CD4-positive, alpha-beta memory T cell (primary cell): Measurements from ENCODE around the gene ECE1. TPM values are rescaled to one million over a fixed set of nuclear protein-coding genes. Genes with fewer than 3 reads are reported as not detected.
"Not testable (repeated sequence)": the region's sequence is repeated elsewhere in the genome, so short reads cannot be mapped to it uniquely, and the experiment has no call there.

Experiments used
- CTCF ChIA-PET: fragments of 350-600 bp; sonication (Branson Sonifier 250); formaldehyde crosslinking; loops from one replicate; lab custom pipeline; 2021; ENCODE audit warnings: inconsistent platforms; ENCODE audit not compliant: partially characterized antibody; lab: Charles Lee
- POLR2A ChIA-PET: fragments of 350-600 bp; sonication (Branson Sonifier 250); formaldehyde crosslinking; loops from one replicate; lab custom pipeline; 2021; ENCODE audit not compliant: partially characterized antibody; lab: Charles Lee
- DNase-seq, 5 donors: peaks; one replicate each; pipeline versions ENCODE4 v3.0.0 to v3.0.0-alpha.2; 2020 to 2022; ENCODE audit warnings: mixed read lengths in 1 of 5
- H3K27ac ChIP-seq: one replicate; pipeline ENCODE4 v1.7.0; 2013; ENCODE audit warnings: low read depth, low read length
- H3K27me3 ChIP-seq: 2 replicates; pipeline ENCODE4 v1.7.0; 2013; ENCODE audit warnings: mild to moderate bottlenecking, low read length, moderate library complexity; ENCODE audit not compliant: insufficient read depth
- H3K36me3 ChIP-seq: 2 replicates; pipeline ENCODE4 v1.7.0; 2013; ENCODE audit warnings: mild to moderate bottlenecking, low read length, moderate library complexity; ENCODE audit not compliant: insufficient read depth
- H3K4me1 ChIP-seq: 2 replicates; pipeline ENCODE4 v1.7.0; 2013; ENCODE audit warnings: mild to moderate bottlenecking, low read length, moderate library complexity; ENCODE audit not compliant: insufficient read depth
- H3K4me3 ChIP-seq, 2 donors: one replicate each; pipeline ENCODE4 v1.7.0; 2013; ENCODE audit warnings: low read length in 2 of 2, mild to moderate bottlenecking in 1 of 2
- H3K9me3 ChIP-seq, 2 donors: one replicate each; pipeline ENCODE4 v1.7.0; 2013; ENCODE audit warnings: low read length in 2 of 2, control low read depth in 1 of 2; ENCODE audit not compliant: control insufficient read depth in 1 of 2
- H3K27ac Mint-ChIP-seq, 7 donors: one replicate each; pipeline ENCODE4 v1.8.0; 2020 to 2021; ENCODE audit warnings: mixed read lengths in 7 of 7, mild to moderate bottlenecking in 6 of 7, inconsistent platforms in 3 of 7, moderate library complexity in 3 of 7
- H3K27me3 Mint-ChIP-seq, 2 donors: one replicate each; pipeline ENCODE4 v1.8.0; 2020 to 2021; ENCODE audit warnings: mixed read lengths in 2 of 2
- H3K36me3 Mint-ChIP-seq, 2 donors: one replicate each; pipeline ENCODE4 v1.8.0; 2020 to 2021; ENCODE audit warnings: mixed read lengths in 2 of 2, inconsistent platforms in 1 of 2, mild to moderate bottlenecking in 1 of 2
- H3K4me1 Mint-ChIP-seq, 4 donors: one replicate each; pipeline ENCODE4 v1.8.0; 2020 to 2021; ENCODE audit warnings: mixed read lengths in 4 of 4, mild to moderate bottlenecking in 1 of 4
- H3K4me3 Mint-ChIP-seq, 8 donors: one replicate each; pipeline ENCODE4 v1.8.0; 2020 to 2021; ENCODE audit warnings: mixed read lengths in 8 of 8, mild to moderate bottlenecking in 7 of 8, moderate library complexity in 6 of 8, inconsistent platforms in 3 of 8
- H3K9me3 Mint-ChIP-seq, 8 donors: one replicate each; pipeline ENCODE4 v1.8.0; 2020 to 2021; ENCODE audit warnings: mixed read lengths in 8 of 8, mild to moderate bottlenecking in 5 of 8, inconsistent platforms in 3 of 8, moderate library complexity in 1 of 8
- intact Hi-C: fragments of 100-400 bp; cut with micrococcal nuclease; formaldehyde crosslinking; loops from one replicate; pipeline ENCODE4 v1.15.1; 2023
- polyA plus RNA-seq, 2 donors: library from polyadenylated mRNA; unstranded; fragments of 300-500 nt; fragmentation: Illumina TruSeq; gene quantifications; one replicate each; pipeline ENCODE4 v1.2.3, GENCODE V29; 2021
- total RNA-seq, 2 experiments: library from RNA; stranded (reverse); gene quantifications; one replicate each; pipeline ENCODE4 v1.2.3, GENCODE V29; 2021

ECE1 gene
- total and polyA plus RNA-seq, 4 experiments from 2014 or later, result 10.0 to 104 (median 75.6) TPM

DNA sequence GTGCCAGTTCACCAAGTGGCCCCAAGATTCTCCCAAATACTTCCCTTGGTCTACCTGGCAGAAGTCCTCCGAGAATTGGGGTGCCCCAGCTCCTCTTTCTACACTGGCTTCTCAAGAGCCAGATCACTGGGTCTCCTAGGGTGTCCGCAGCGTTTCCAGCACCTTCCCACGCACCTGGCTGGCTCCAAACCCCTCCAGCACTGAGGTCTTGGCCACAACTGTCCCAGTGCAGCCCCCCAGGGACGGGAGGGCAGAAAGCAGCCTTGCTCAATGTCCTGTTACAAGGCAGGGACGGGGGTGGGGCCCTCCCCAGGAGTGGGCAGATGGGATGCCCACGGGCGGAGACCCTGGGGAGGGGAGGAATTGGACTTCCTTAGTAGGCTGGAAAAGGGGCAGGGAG, 1.1 kb downstream of the ECE1 start:
- Mint-ChIP-seq H3K27ac (peak overlapping the region; percentile 80 to 96 (median 94)), H3K36me3 (peaks cover 8 to 34% of the 10 kb centered on the region in 2 donors), H3K4me3 (peak overlapping the region; percentile 90 to 95 (median 92)), H3K4me1 (peaks cover 27 to 64% (median 45%) of the 10 kb centered on the region in 4 donors), H3K9me3 (no peaks in the 10 kb centered on the region), H3K27me3 (no peaks in the 10 kb centered on the region)
- H3K4me3 ChIP-seq, result peak overlapping the region; percentile 71 to 84
- ChIA-PET CTCF (interaction anchor here (1.0 to 13.0 kb wide), 4 partner anchors 11 to 45 kb away, joined by 3 to 144 read pairs (median 28); no protein-coding TSS in a partner anchor), POLR2A (interaction anchor here (0.7 to 8.9 kb wide), 9 partner anchors 8 to 55 kb away, joined by 3 to 267 read pairs (median 5); no protein-coding TSS in a partner anchor)
- no peaks in the 10 kb centered on the region for H3K36me3 ChIP-seq
- H3K27ac ChIP-seq, result peak overlapping the region; percentile 68
- H3K9me3 ChIP-seq, result no peaks in the 10 kb centered on the region
- peaks cover 54% of the 10 kb centered on the region for H3K4me1 ChIP-seq
- H3K27me3 ChIP-seq, result no peaks in the 10 kb centered on the region
- no peak for DNase-seq
- intact Hi-C loops, result loop anchor here (1.0 kb wide), 1 partner anchor 9 kb away; no protein-coding TSS in a partner anchor

- Mint-ChIP-seq H3K4me1 (peaks cover 28 to 63% (median 43%) of the 10 kb centered on the region in 4 donors), H3K9me3 (no peaks in the 10 kb centered on the region), H3K36me3 (peaks cover 11 to 33% of the 10 kb centered on the region in 2 donors), H3K27me3 (no peaks in the 10 kb centered on the region), H3K4me3 (peak overlapping the region in 7 of 8 donors; percentile 51 to 95 (median 92)), H3K27ac (peak overlapping the region in 6 of 7 donors; percentile 58 to 95 (median 83))
- ChIA-PET CTCF (interaction anchor here (1.6 to 13.0 kb wide), 3 partner anchors 12 to 33 kb away, joined by 3 to 144 read pairs (median 10); no protein-coding TSS in a partner anchor), POLR2A (interaction anchor here (1.1 to 8.9 kb wide), 3 partner anchors 7 to 37 kb away, joined by 4 to 201 read pairs (median 5); no protein-coding TSS in a partner anchor)
- DNase-seq, result no peak
- H3K27ac ChIP-seq, result peak overlapping the region; percentile 68
- intact Hi-C loops, result no loop called here
- no peaks in the 10 kb centered on the region for H3K27me3 ChIP-seq
- peaks cover 5% of the 10 kb centered on the region for H3K36me3 ChIP-seq
- no peaks in the 10 kb centered on the region for H3K9me3 ChIP-seq
- no peak overlapping the region for H3K4me3 ChIP-seq
- peaks cover 46% of the 10 kb centered on the region for H3K4me1 ChIP-seq
Measured at GRCh38 chr1:21287905-21288514, 2.3 kb downstream of the ECE1 start.

- intact Hi-C loops, H3K36me3 ChIP-seq, H3K27ac ChIP-seq, H3K9me3 ChIP-seq, H3K4me3 Mint-ChIP-seq, H3K9me3 Mint-ChIP-seq, H3K27me3 ChIP-seq, H3K4me3 ChIP-seq, H3K27me3 Mint-ChIP-seq, DNase-seq: not testable (repeated sequence)
- peaks cover 41% of the 10 kb centered on the region for H3K4me1 ChIP-seq
- ChIA-PET POLR2A (interaction anchor here (11.1 kb wide), 1 partner anchor 7 kb away, joined by 201 read pairs; the partner anchor contains the start of gene ECE1), CTCF (interaction anchor here (1.3 to 13.0 kb wide), 3 partner anchors 15 to 45 kb away, joined by 3 to 144 read pairs (median 10); no protein-coding TSS in a partner anchor)
- Mint-ChIP-seq H3K27ac (peak overlapping the region in 1 of 7 donors; percentile 61), H3K4me1 (peaks cover 27 to 57% (median 38%) of the 10 kb centered on the region in 4 donors), H3K36me3 (peaks cover 15 to 35% of the 10 kb centered on the region in 2 donors)
Measured at GRCh38 chr1:21285386-21285785, 4.9 kb downstream of the ECE1 start.

DNA sequence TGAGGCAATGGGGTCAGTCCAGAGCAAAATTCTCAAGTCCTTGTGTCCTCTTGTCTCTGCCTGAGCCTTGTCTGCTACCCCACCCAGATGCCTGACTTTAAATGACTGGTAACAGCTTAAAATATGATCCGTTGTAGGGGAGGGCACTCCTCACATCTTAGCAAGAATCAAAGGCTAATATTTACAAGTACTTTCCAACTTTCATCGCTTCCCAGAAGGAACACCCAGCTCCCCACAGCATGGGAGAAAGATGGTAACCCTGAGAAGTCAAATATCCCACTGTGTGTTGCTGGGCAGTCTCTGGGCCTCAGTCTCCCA, 5.2 kb downstream of the ECE1 start:
- CTCF ChIA-PET, result interaction anchor here (1.2 to 13.0 kb wide), 2 partner anchors 8 to 15 kb away, joined by 3 to 144 read pairs; no protein-coding TSS in a partner anchor
- Histone ChIP-seq H3K27me3 (no peaks in the 10 kb centered on the region), H3K9me3 (no peaks in the 10 kb centered on the region), H3K4me3 (no peak overlapping the region), H3K4me1 (peaks cover 44% of the 10 kb centered on the region), H3K27ac (no peak overlapping the region), H3K36me3 (peaks cover 5% of the 10 kb centered on the region)
- Mint-ChIP-seq H3K36me3 (peaks cover 15 to 39% of the 10 kb centered on the region in 2 donors), H3K9me3 (no peaks in the 10 kb centered on the region), H3K27me3 (no peaks in the 10 kb centered on the region), H3K4me3 (no peak overlapping the region), H3K27ac (peak overlapping the region in 1 of 7 donors; percentile 61), H3K4me1 (peaks cover 30 to 61% (median 42%) of the 10 kb centered on the region in 4 donors)
- POLR2A ChIA-PET, result interaction anchor here (11.1 kb wide), 1 partner anchor 7 kb away, joined by 201 read pairs; the partner anchor contains the start of gene ECE1
- no peak for DNase-seq
- intact Hi-C loops, result no loop called here

DNA sequence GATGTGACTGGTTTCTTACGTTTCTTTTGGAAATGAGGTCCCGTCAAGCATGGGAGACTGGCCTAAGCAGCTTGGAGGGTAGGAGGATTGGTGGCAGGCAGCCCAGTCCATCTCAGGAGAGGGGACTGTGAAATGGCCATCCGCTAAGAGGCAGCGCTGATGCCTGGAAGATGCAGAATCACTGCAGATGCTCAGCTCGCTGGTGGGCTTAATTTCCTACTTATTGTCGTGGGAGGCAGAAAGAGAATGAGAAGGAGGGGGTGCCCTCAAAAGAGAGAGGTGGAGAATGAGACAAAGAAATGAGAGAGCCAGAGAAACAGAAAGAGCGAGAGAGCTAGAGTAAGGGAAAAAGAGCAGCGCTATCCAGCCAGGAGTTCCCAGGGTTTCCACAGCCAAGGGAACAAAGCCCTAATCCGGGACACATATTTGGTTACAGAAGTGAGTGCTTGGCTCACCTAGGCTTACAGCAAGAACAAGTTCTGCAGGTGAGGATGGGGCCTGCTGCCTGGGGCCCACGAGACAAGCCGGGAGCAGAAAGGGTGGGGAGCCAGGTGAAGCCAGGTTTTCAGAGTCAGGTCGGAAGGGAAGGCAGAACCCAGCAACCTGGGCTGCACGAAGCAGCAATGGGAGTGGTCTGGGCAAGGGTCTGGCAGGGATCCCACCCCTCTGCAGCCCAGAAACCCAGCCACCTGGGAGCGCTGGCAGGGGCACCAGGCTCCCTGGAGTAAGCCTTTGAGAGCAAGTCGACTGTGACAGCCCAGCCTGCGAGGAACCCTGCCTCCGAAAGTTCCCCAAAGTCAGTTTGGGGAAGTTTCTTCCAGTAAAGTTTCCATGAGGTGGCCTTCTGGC, 5.8 kb downstream of the ECE1 start:
- Mint-ChIP-seq H3K4me3 (peak overlapping the region in 4 of 8 donors; percentile 35 to 57 (median 49)), H3K9me3 (no peaks in the 10 kb centered on the region), H3K27me3 (no peaks in the 10 kb centered on the region), H3K4me1 (peaks cover 35 to 63% (median 45%) of the 10 kb centered on the region in 4 donors), H3K27ac (peak overlapping the region in 4 of 7 donors; percentile 48 to 75 (median 60)), H3K36me3 (peaks cover 15 to 36% of the 10 kb centered on the region in 2 donors)
- Histone ChIP-seq H3K27ac (no peak overlapping the region), H3K9me3 (no peaks in the 10 kb centered on the region), H3K4me1 (peaks cover 48% of the 10 kb centered on the region), H3K4me3 (no peak overlapping the region), H3K27me3 (no peaks in the 10 kb centered on the region), H3K36me3 (peaks cover 5% of the 10 kb centered on the region)
- intact Hi-C loops, result no loop called here
- ChIA-PET POLR2A (interaction anchor here (11.1 kb wide), 1 partner anchor 8 kb away, joined by 201 read pairs; the partner anchor contains the start of gene ECE1), CTCF (interaction anchor here (1.2 to 13.0 kb wide), 4 partner anchors 9 to 84 kb away, joined by 3 to 144 read pairs (median 6); no protein-coding TSS in a partner anchor)
- DNase-seq, result no peak

DNA sequence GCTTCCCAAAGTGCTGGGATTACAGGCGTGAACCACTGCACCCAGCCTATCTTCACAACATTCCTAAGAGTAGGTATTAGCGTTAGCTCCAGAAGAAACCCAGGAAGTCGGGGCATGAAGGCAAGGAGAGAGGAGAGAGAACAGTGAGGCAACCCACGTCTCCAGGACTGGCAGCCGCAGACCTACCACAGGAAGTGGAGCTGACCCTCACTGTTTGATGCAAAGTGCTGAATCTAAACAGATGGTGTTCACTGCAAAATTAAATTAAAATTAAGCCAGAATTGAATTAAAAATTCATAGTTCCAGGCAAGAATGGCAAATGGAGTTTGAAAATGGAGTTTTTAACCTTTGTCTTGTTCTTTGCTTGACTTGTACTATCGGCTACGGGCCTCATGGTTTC, 6.7 kb downstream of the ECE1 start:
- Mint-ChIP-seq H3K36me3 (peaks cover 15 to 38% of the 10 kb centered on the region in 2 donors), H3K4me3 (peak overlapping the region in 1 of 8 donors; percentile 10), H3K4me1 (peaks cover 34 to 63% (median 47%) of the 10 kb centered on the region in 4 donors), H3K9me3 (no peaks in the 10 kb centered on the region), H3K27ac (peak overlapping the region in 5 of 7 donors; percentile 29 to 75 (median 70)), H3K27me3 (no peaks in the 10 kb centered on the region)
- ChIA-PET CTCF (interaction anchor here (1.3 to 4.7 kb wide), 4 partner anchors 13 to 85 kb away, joined by 3 to 24 read pairs (median 14); no protein-coding TSS in a partner anchor), POLR2A (interaction anchor here (4.6 to 11.1 kb wide), 2 partner anchors 9 to 61 kb away, joined by 37 to 201 read pairs; partner anchors contain the start of gene ECE1)
- H3K27ac ChIP-seq, result no peak overlapping the region
- H3K27me3 ChIP-seq, result no peaks in the 10 kb centered on the region
- intact Hi-C loops, result no loop called here
- DNase-seq, result no peak
- no peak overlapping the region for H3K4me3 ChIP-seq
- H3K9me3 ChIP-seq, result no peaks in the 10 kb centered on the region
- H3K36me3 ChIP-seq, result peaks cover 5% of the 10 kb centered on the region
- peaks cover 48% of the 10 kb centered on the region for H3K4me1 ChIP-seq
